K562 (cell line): Measurements from ENCODE around the gene NUDT5. TPM values are rescaled to one million over a fixed set of nuclear protein-coding genes. Genes with fewer than 3 reads are reported as not detected.
A peak's percentile ranks its signal among the peaks of the same experiment; 100 is the strongest.

ENCODE experiments used
- BRD4 ChIP-seq: fragments of 200-600 bp; sonication (generic); IDR thresholded peaks from 2 replicates; pipeline ENCODE4 v1.6.1; 2017; ENCODE audit warnings: inconsistent platforms
- CHD4 ChIP-seq: fragments of 200-600 bp; sonication (generic); IDR thresholded peaks from 3 replicates; pipeline ENCODE4 v1.6.1; 2012; ENCODE audit warnings: low read depth, mild to moderate bottlenecking, mixed read lengths, low read length, inconsistent platforms; ENCODE audit not compliant: insufficient read depth, insufficient replicate concordance, poor library complexity, severe bottlenecking
- DPF2 ChIP-seq: fragments of 450-650 bp; IDR thresholded peaks from 2 replicates; pipeline ENCODE4 v1.6.1; 2016
- ETV5 ChIP-seq: sonication (generic); formaldehyde crosslinking; IDR thresholded peaks from 2 replicates; pipeline ENCODE4 v1.4.0; 2020; ENCODE audit warnings: low read depth, mild to moderate bottlenecking, missing genetic modification reagents
- HINFP ChIP-seq: fragments of 450-650 bp; conservative IDR thresholded peaks from 2 replicates; pipeline ENCODE4 v1.6.1; 2016; ENCODE audit warnings: missing genetic modification characterization, low read depth, mild to moderate bottlenecking, control low read depth, missing compliant biosample characterization
- RBM25 ChIP-seq: fragments of 200-400 bp; formaldehyde crosslinking; IDR thresholded peaks from 2 replicates; pipeline ENCODE4 v1.6.1; 2018; ENCODE audit warnings: low read length, low read depth, moderate library complexity; ENCODE audit not compliant: severe bottlenecking
- RCOR1 ChIP-seq, 2 experiments: IDR thresholded peaks; 2 replicates each; pipeline ENCODE4 v1.6.1; 2012; ENCODE audit warnings: low read depth in 2 of 2, low read length in 2 of 2, borderline replicate concordance in 1 of 2, improper control_type of control experiment in 1 of 2
- THRAP3 ChIP-seq: fragments of 450-650 bp; IDR thresholded peaks from 2 replicates; pipeline ENCODE4 v1.6.1; 2016; ENCODE audit warnings: mild to moderate bottlenecking, inconsistent platforms, borderline replicate concordance
- TRIM24 ChIP-seq, 2 experiments: fragments of 450-650 bp; IDR thresholded peaks; 2 replicates each; pipeline ENCODE4 v1.6.1; 2016
- ZNF146 ChIP-seq: IDR thresholded peaks from one replicate; pipeline ENCODE4 v1.6.1; 2018; ENCODE audit warnings: missing compliant biosample characterization; ENCODE audit not compliant: unreplicated experiment
- ZNF253 ChIP-seq: fragments of 250-450 bp; sonication (Bioruptor Pico); conservative IDR thresholded peaks from 2 replicates; pipeline ENCODE4 v1.6.1; 2021; ENCODE audit warnings: mild to moderate bottlenecking
- ZNF699 ChIP-seq: fragments of 250-450 bp; sonication (Bioruptor Pico); IDR thresholded peaks from 2 replicates; pipeline ENCODE4 v1.8.0; 2021; ENCODE audit warnings: mild to moderate bottlenecking, moderate library complexity; ENCODE audit not compliant: insufficient replicate concordance
- polyA plus RNA-seq, 8 experiments: library from polyadenylated mRNA; depleted of rRNA in 4 of 8; stranded (reverse) in 5 of 8; unstranded in 3 of 8; fragments of >200 nt; fragmentation: Nextera tagmentation in 2 of 8; fragmentation: Illumina TruSeq in 1 of 8; extraction: Ambion mirVana in 2 of 8; extraction: Trizol in 1 of 8; gene quantifications; 2 replicates each; pipeline versions ENCODE4 v1.2.1 to v1.2.3, GENCODE V29; 2011 to 2014; ENCODE audit warnings: inconsistent platforms in 1 of 8, missing spikeins in 1 of 8
- total RNA-seq, 7 experiments: library from RNA; depleted of rRNA in 6 of 7; stranded (reverse); fragments of >200 nt in 6 of 7; fragmentation: Illumina TruSeq in 2 of 7; extraction: Trizol in 2 of 7; gene quantifications; 2 replicates each; pipeline versions ENCODE4 v1.2.1 to v1.2.3, GENCODE V29; 2011 to 2021; ENCODE audit warnings: low replicate concordance in 1 of 7
- TF ChIP-seq, protein P1 (sequence below), 2 experiments: fragments of 450-650 bp in 1 of 2; sonication (generic) in 1 of 2; formaldehyde crosslinking in 1 of 2; IDR thresholded peaks; 2 replicates each; pipeline versions ENCODE4 v1.7.1 to v1.9.0; 2016 to 2022; ENCODE audit warnings: inconsistent platforms in 1 of 2, mild to moderate bottlenecking in 1 of 2, missing genetic modification reagents in 1 of 2

Gene NUDT5
- total and polyA plus RNA-seq, 9 of the 15 experiments (the other 6 are each of a cell fraction or from before 2014, with no cell fraction given), result 87.7 to 422 (median 186) TPM

GRCh38 chr10:12129222-12130111 lies 66.2 kb downstream of the NUDT5 start, which contains the start of gene SEC61A2 (continued):
- TF ChIP-seq CHD4 (no peak), ZNF699 (CRISPR knock-in tag) (no peak), TRIM24 (IDR thresholded peaks at IDR 0.05) (no peak), RCOR1 (IDR thresholded peaks at IDR 0.05; ENCODE audit: borderline replicate concordance in 1 of 2, low read depth in 2 of 2, low read length in 2 of 2) (no peak), HINFP (tag) (no peak), BRD4 (no peak), RBM25 (peak; percentile 52), ZNF146 (CRISPR knock-in tag) (no peak), DPF2 (no peak), THRAP3 (no peak), ETV5 (CRISPR knock-in tag) (no peak), ZNF253 (no peak)
- TF ChIP-seq, protein P1, sequence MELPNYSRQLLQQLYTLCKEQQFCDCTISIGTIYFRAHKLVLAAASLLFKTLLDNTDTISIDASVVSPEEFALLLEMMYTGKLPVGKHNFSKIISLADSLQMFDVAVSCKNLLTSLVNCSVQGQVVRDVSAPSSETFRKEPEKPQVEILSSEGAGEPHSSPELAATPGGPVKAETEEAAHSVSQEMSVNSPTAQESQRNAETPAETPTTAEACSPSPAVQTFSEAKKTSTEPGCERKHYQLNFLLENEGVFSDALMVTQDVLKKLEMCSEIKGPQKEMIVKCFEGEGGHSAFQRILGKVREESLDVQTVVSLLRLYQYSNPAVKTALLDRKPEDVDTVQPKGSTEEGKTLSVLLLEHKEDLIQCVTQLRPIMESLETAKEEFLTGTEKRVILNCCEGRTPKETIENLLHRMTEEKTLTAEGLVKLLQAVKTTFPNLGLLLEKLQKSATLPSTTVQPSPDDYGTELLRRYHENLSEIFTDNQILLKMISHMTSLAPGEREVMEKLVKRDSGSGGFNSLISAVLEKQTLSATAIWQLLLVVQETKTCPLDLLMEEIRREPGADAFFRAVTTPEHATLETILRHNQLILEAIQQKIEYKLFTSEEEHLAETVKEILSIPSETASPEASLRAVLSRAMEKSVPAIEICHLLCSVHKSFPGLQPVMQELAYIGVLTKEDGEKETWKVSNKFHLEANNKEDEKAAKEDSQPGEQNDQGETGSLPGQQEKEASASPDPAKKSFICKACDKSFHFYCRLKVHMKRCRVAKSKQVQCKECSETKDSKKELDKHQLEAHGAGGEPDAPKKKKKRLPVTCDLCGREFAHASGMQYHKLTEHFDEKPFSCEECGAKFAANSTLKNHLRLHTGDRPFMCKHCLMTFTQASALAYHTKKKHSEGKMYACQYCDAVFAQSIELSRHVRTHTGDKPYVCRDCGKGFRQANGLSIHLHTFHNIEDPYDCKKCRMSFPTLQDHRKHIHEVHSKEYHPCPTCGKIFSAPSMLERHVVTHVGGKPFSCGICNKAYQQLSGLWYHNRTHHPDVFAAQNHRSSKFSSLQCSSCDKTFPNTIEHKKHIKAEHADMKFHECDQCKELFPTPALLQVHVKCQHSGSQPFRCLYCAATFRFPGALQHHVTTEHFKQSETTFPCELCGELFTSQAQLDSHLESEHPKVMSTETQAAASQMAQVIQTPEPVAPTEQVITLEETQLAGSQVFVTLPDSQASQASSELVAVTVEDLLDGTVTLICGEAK (IDR thresholded peaks at IDR 0.05), result no peak; the same call in 1 of the 2 replicates
- TF ChIP-seq, protein P1 (CRISPR knock-in tag; IDR thresholded peaks at IDR 0.05), result no peak
